ENCODE results near the gene RTEL1.

DNA sequence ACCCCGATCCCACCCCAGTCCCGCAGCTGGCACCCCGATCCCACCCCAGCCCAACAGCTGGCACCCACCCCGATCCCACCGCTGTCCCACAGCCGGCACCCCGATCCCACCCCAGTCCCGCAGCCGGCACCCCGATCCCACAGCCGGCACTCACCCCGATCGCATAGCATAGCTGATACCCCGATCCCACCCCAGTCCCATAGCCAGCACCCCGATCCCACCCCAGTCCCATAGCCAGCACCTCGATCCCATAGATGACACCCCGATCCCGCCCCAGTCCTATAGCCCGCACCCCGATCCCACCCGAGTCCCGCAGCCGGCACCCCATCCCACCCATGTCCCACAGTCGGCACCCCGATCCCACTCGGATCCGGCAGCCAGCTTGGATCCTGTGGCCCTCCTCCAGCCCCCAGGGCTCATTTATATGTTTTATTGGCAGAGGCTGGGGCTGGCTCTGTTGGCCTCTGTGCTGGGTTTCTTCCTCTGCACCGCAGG, 30.3 kb upstream of the RTEL1 start:
- no peak for TF ChIP-seq NELFE (IDR thresholded peaks at IDR 0.05; ENCODE audit: insufficient read depth, insufficient read length)
- TF ChIP-seq YY1 (IDR thresholded peaks at IDR 0.05; ENCODE audit: borderline replicate concordance in 1 of 3, control insufficient read depth in 1 of 3, extremely low read depth in 1 of 3, insufficient read depth in 3 of 3, insufficient read length in 1 of 3, insufficient replicate concordance in 2 of 3, low read depth in 1 of 3, low read length in 2 of 3) = no peak
- no peak for TF ChIP-seq ZNF140 (CRISPR knock-in tag; IDR thresholded peaks at IDR 0.05)
- no peak for TF ChIP-seq ZEB2 (IDR thresholded peaks at IDR 0.05)
- TF ChIP-seq ZSCAN29 (IDR thresholded peaks at IDR 0.05) = no peak
